Astrocyte of the cerebellum (primary cell): ENCODE measurements around the gene ALDH7A1.

Experiments
- DNase-seq: peaks from one replicate; pipeline ENCODE4 v3.0.0-alpha.2; 2011; ENCODE audit warnings: low read depth
- H3K4me3 ChIP-seq: 2 replicates; pipeline ENCODE4 v1.5.1; 2011; ENCODE audit warnings: mild to moderate bottlenecking, low read depth, low read length, moderate library complexity
- in situ Hi-C: cut with HindIII; loops from 2 replicates; pipeline ENCODE4 v1.10.0; 2017; ENCODE audit warnings: low sequenced_read_pairs
- TF ChIP-seq, protein P1 (sequence below): IDR thresholded peaks from 2 replicates; pipeline ENCODE4 v1.5.1; 2012; ENCODE audit warnings: low read length, low read depth, moderate library complexity, mild to moderate bottlenecking; ENCODE audit errors: missing control alignments

ALDH7A1 gene

GRCh38 chr5:126486332-126486731 lies 108.7 kb downstream of the ALDH7A1 start:
- no peak for DNase-seq
- H3K4me3 ChIP-seq, result no peak overlapping the region
- TF ChIP-seq, protein P1, sequence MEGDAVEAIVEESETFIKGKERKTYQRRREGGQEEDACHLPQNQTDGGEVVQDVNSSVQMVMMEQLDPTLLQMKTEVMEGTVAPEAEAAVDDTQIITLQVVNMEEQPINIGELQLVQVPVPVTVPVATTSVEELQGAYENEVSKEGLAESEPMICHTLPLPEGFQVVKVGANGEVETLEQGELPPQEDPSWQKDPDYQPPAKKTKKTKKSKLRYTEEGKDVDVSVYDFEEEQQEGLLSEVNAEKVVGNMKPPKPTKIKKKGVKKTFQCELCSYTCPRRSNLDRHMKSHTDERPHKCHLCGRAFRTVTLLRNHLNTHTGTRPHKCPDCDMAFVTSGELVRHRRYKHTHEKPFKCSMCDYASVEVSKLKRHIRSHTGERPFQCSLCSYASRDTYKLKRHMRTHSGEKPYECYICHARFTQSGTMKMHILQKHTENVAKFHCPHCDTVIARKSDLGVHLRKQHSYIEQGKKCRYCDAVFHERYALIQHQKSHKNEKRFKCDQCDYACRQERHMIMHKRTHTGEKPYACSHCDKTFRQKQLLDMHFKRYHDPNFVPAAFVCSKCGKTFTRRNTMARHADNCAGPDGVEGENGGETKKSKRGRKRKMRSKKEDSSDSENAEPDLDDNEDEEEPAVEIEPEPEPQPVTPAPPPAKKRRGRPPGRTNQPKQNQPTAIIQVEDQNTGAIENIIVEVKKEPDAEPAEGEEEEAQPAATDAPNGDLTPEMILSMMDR, result no peak
- in situ Hi-C loops, result no loop called here

DNA sequence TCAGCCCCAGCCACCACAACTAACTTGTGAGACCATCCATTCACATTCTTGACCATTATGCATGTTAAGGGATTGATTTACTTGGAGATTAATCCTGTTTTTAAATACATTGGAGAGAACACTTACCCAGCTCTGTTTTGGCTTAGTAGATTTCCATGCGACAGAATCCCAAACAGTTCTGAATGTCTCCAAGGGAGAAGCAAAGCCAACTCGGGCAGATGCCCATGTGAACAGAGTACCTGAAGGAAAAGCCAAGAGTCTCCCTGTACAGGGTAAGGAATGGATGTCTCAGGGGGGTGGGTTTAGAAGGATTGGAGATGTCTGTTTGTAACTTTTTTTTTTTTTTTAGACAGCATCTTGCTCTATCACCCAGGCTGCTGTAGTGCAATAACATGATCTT lies 110.8 kb downstream of the ALDH7A1 start:
- in situ Hi-C loops, result loop anchor here (5.0 kb wide), 1 partner anchor 52 kb away; no protein-coding TSS in a partner anchor
- no peak overlapping the region for H3K4me3 ChIP-seq
- TF ChIP-seq, protein P1, result no peak
- no peak for DNase-seq

GRCh38 chr5:126483156-126483555 lies 111.9 kb downstream of the ALDH7A1 start:
- no peak overlapping the region for H3K4me3 ChIP-seq
- no peak for DNase-seq
- in situ Hi-C loops, result loop anchor here (5.0 kb wide), 1 partner anchor 51 kb away; no protein-coding TSS in a partner anchor
- TF ChIP-seq, protein P1, result no peak

DNA sequence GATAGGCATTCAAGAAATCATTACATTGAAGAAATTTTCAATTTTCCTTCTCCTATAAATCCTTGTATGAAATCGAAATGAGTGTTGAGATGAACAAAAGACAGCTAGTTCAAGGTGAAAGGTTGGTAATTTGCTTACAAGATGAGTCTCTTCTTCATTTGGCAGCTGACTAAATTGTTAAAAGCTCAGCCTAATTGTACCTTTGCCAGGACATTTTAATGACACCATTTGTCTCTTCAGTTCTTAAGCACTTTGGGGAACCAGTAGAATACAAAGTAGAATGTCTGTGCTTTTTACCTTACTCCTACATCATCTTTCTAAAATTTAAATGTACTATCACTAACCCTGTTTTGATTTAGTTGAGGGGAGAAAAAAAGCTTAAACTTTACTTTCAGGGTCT lies 112.4 kb downstream of the ALDH7A1 start:
- in situ Hi-C loops, result loop anchor here (5.0 kb wide), 1 partner anchor 50 kb away; no protein-coding TSS in a partner anchor
- TF ChIP-seq, protein P1, result no peak

GRCh38 chr5:126481243-126481642 lies 113.8 kb downstream of the ALDH7A1 start:
- TF ChIP-seq, protein P1, result no peak
- no peak overlapping the region for H3K4me3 ChIP-seq
- in situ Hi-C loops, result loop anchor here (5.0 kb wide), 1 partner anchor 49 kb away; no protein-coding TSS in a partner anchor
- no peak for DNase-seq

More for the DNA sequence above, 112.4 kb downstream of the ALDH7A1 start:
- no peak for DNase-seq
- H3K4me3 ChIP-seq, result no peak overlapping the region
